HUES48 (cell line): ENCODE results near the gene CISD1.

Source experiments
- H3K27ac ChIP-seq: one replicate; pipeline ENCODE4 v1.7.0; 2013; ENCODE audit warnings: low read depth, low read length, inconsistent platforms
- H3K27me3 ChIP-seq: 2 replicates; pipeline ENCODE4 v1.6.1; 2013; ENCODE audit warnings: mild to moderate bottlenecking, low read length; ENCODE audit not compliant: control insufficient read depth, insufficient read depth
- H3K36me3 ChIP-seq: 2 replicates; pipeline ENCODE4 v1.6.1; 2013; ENCODE audit warnings: low read length; ENCODE audit not compliant: control insufficient read depth, insufficient read depth
- H3K4me1 ChIP-seq: 2 replicates; pipeline ENCODE4 v1.6.1; 2013; ENCODE audit warnings: mild to moderate bottlenecking, low read length; ENCODE audit not compliant: control insufficient read depth, insufficient read depth
- H3K4me3 ChIP-seq: 2 replicates; pipeline ENCODE4 v1.5.1; 2013; ENCODE audit warnings: mild to moderate bottlenecking, low read depth, low read length
- H3K9ac ChIP-seq: 2 replicates; pipeline ENCODE4 v1.6.1; 2013; ENCODE audit warnings: mild to moderate bottlenecking, low read depth, low read length, moderate library complexity
- H3K9me3 ChIP-seq: 2 replicates; pipeline ENCODE4 v1.6.1; 2013; ENCODE audit warnings: low read length; ENCODE audit not compliant: control insufficient read depth, insufficient read depth

CISD1 gene

DNA sequence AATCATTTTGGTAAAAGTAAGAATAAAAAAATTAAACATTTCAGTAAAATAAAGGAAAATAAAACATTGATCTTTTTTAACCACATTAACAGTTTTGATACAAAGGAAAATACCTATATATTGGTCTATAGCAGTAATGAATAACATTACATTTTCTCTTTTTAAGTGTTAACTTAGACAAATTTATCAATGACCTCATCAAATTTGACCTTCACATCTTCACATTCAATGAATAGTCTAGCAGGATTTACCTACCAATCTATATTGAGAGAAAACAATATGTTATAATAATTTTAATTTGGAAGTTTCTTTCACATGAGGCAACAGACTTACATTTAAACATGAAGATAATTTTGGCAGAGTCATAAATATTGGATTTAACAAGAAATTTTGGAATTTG lies 47.9 kb downstream of the CISD1 start:
- H3K27me3 ChIP-seq, result no peaks in the 10 kb centered on the region
- H3K4me3 ChIP-seq, result no peak overlapping the region
- H3K27ac ChIP-seq, result no peak overlapping the region
- H3K36me3 ChIP-seq, result no peaks in the 10 kb centered on the region
- H3K4me1 ChIP-seq, result no peaks in the 10 kb centered on the region
- no peaks in the 10 kb centered on the region for H3K9me3 ChIP-seq
- no peak overlapping the region for H3K9ac ChIP-seq

- Histone ChIP-seq H3K27ac (no peak overlapping the region), H3K27me3 (no peaks in the 10 kb centered on the region), H3K9me3 (no peaks in the 10 kb centered on the region), H3K4me1 (no peaks in the 10 kb centered on the region), H3K9ac (no peak overlapping the region), H3K36me3 (no peaks in the 10 kb centered on the region), H3K4me3 (no peak overlapping the region)
Observed at GRCh38 chr10:58318346-58318745, 49.4 kb downstream of the CISD1 start.

GRCh38 chr10:58319599-58319998 lies 50.6 kb downstream of the CISD1 start:
- no peak overlapping the region for H3K4me3 ChIP-seq
- H3K27ac ChIP-seq, result no peak overlapping the region
- H3K4me1 ChIP-seq, result no peaks in the 10 kb centered on the region
- no peaks in the 10 kb centered on the region for H3K36me3 ChIP-seq
- no peak overlapping the region for H3K9ac ChIP-seq
- H3K9me3 ChIP-seq, result no peaks in the 10 kb centered on the region
- no peaks in the 10 kb centered on the region for H3K27me3 ChIP-seq

DNA sequence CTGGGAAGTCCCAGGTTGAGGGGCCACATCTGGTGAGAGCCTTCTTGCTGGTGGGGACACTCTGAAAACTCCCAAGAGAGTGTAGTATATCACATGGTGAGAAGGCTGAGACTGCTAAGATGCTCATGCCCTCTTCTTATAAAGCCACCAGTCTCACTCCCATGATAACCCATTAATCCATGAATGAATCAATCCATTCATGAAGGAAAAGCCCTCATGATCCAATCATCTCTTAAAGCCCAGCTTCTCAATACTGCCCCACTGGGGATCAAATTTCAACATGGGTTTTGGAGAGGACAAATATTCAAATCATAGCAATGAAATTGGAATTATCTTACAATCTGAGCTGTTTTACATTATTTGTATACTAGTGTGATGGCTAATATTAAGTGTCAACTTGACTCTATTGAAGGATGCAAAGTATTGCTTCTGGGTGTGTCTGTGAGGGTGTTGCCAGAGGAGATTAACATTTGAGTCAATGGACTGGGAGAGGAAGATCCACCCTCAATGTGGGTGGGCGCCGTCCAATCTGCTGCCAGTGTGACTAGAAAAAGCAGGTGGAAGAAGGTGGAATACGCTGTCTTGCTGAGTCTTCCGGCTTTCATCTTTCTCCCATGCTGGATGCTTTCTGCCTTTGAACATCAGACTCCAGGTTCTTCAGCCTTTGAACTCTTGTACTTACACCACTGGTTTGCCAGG lies 51.5 kb downstream of the CISD1 start:
- no peaks in the 10 kb centered on the region for H3K9me3 ChIP-seq
- no peaks in the 10 kb centered on the region for H3K36me3 ChIP-seq
- H3K27ac ChIP-seq, result no peak overlapping the region
- H3K4me3 ChIP-seq, result no peak overlapping the region
- H3K9ac ChIP-seq, result no peak overlapping the region
- no peaks in the 10 kb centered on the region for H3K27me3 ChIP-seq
- no peaks in the 10 kb centered on the region for H3K4me1 ChIP-seq

GRCh38 chr10:58322072-58322834 lies 53.3 kb downstream of the CISD1 start:
- H3K4me3 ChIP-seq, result no peak overlapping the region
- no peaks in the 10 kb centered on the region for H3K4me1 ChIP-seq

DNA sequence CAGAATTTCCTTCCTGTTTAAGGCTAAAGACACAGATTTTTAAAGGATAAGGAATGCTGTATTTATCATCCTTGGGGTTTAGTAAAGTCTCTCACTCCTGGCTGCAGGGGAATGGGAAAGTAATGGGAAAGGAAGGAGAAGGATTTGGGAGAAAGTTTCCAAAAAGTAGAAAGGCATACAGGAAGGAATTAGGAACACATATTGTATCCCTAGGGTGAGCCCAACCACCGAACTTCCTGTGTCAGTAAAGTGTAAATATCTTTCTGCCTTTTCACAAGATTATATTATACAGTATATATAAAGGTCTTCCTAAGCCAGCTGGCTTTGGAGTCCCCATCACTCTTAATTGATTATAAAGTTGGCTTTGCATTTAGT lies 53.9 kb downstream of the CISD1 start:
- H3K27ac ChIP-seq, result no peak overlapping the region
- H3K27me3 ChIP-seq, result no peaks in the 10 kb centered on the region
- H3K4me3 ChIP-seq, result no peak overlapping the region
- no peaks in the 10 kb centered on the region for H3K36me3 ChIP-seq
- H3K4me1 ChIP-seq, result no peaks in the 10 kb centered on the region
- H3K9ac ChIP-seq, result no peak overlapping the region
- H3K9me3 ChIP-seq, result no peaks in the 10 kb centered on the region

More at GRCh38 chr10:58322072-58322834, 53.3 kb downstream of the CISD1 start:
- Histone ChIP-seq H3K9me3 (no peaks in the 10 kb centered on the region), H3K9ac (no peak overlapping the region), H3K27ac (no peak overlapping the region), H3K27me3 (no peaks in the 10 kb centered on the region), H3K36me3 (no peaks in the 10 kb centered on the region)

- no peak overlapping the region for H3K9ac ChIP-seq
- no peak overlapping the region for H3K27ac ChIP-seq
- H3K4me3 ChIP-seq, result no peak overlapping the region; the same call in 1 of the 2 replicates
- no peaks in the 10 kb centered on the region for H3K4me1 ChIP-seq
- H3K36me3 ChIP-seq, result no peaks in the 10 kb centered on the region
- no peaks in the 10 kb centered on the region for H3K27me3 ChIP-seq
- H3K9me3 ChIP-seq, result no peaks in the 10 kb centered on the region
Observed at GRCh38 chr10:58326967-58327381, 58.0 kb downstream of the CISD1 start.

- H3K27me3 ChIP-seq, result no peaks in the 10 kb centered on the region
- H3K36me3 ChIP-seq, result no peaks in the 10 kb centered on the region
- H3K4me3 ChIP-seq, result no peak overlapping the region
- H3K27ac ChIP-seq, result no peak overlapping the region
- no peaks in the 10 kb centered on the region for H3K9me3 ChIP-seq
- no peak overlapping the region for H3K9ac ChIP-seq
- no peaks in the 10 kb centered on the region for H3K4me1 ChIP-seq
Observed at GRCh38 chr10:58328233-58328632, 59.3 kb downstream of the CISD1 start.

- Histone ChIP-seq H3K27me3 (no peaks in the 10 kb centered on the region), H3K27ac (no peak overlapping the region), H3K9me3 (no peaks in the 10 kb centered on the region), H3K36me3 (no peaks in the 10 kb centered on the region), H3K9ac (no peak overlapping the region), H3K4me1 (0 out of 2 replicates have a peak, but pooled peaks cover 4% of the 10 kb centered on the region), H3K4me3 (no peak overlapping the region)
Observed at GRCh38 chr10:58330431-58330830, 61.5 kb downstream of the CISD1 start.

DNA sequence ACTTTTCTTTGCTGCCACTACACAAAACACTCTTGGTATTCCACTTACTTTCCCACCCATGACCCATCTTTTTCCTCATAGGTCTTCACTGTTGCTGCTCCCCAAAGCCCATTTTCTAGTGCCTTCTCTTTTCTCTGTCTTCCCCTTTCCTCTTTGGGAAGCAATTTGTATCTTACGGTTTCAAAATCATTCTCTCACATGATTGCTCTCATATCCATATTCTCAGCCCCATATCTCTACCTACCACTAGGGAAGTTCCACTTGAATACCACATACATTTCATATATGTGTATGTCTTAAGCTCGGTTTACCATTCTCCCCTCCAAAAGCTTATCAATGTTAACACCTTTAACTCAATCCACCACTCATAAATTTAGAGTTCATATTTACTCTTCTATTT lies 62.7 kb downstream of the CISD1 start:
- no peaks in the 10 kb centered on the region for H3K9me3 ChIP-seq
- H3K27ac ChIP-seq, result no peak overlapping the region
- H3K4me1 ChIP-seq, result peaks cover 13% of the 10 kb centered on the region
- H3K9ac ChIP-seq, result no peak overlapping the region
- no peaks in the 10 kb centered on the region for H3K27me3 ChIP-seq
- no peaks in the 10 kb centered on the region for H3K36me3 ChIP-seq
- no peak overlapping the region for H3K4me3 ChIP-seq

DNA sequence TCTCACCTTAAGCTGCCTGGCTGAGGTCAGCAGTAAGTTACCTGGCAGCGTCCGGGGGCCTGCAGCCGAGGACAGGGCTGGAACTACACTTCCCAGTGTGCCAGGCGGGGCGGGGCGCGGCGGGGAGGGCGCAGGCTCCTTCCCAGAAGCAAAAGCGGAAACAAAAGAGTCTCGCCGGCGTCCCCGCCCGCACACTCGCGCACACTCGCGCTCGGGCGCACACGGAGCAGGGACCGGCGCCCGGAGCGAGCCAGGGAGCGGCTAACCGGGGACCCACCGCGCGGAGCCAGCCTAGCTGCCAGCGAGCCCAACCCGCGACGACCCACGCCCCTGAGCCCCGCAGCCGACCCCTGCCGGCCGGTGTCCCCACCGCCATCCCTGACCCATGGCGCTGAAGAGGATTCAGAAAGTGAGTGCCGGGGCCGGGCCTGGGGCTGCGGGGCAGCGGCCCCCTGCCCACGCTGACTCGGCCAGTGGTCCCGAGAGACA lies 65.9 kb downstream of the CISD1 start, which contains the start of gene UBE2D1:
UBE2D1 (plus strand) TSS at position 190 of the 489 bp plus-strand sequence; CDS start at position 386, 196 bp downstream.
- no peaks in the 10 kb centered on the region; the same call in 1 of the 2 replicates for H3K36me3 ChIP-seq
- H3K4me3 ChIP-seq, result peak within 1 kb of the TSS; percentile 95
- peak within 1 kb of the TSS; percentile 83 for H3K9ac ChIP-seq
- H3K27ac ChIP-seq, result peak within 1 kb of the TSS; percentile 27
- no peaks in the 10 kb centered on the region for H3K9me3 ChIP-seq
- no peaks in the 10 kb centered on the region for H3K27me3 ChIP-seq
- H3K4me1 ChIP-seq, result peaks cover 13% of the 10 kb centered on the region
